Stomach (tissue), 4 donors: Measurements from ENCODE around the gene FLNA.

Experiments used
- POLR2A ChIP-seq, 4 donors: fragments of 450-650 bp; IDR thresholded peaks; one replicate each; pipeline ENCODE4 v1.6.1; 2016; ENCODE audit warnings: antibody characterized with exemption in 4 of 4, control low read depth in 2 of 4, mild to moderate bottlenecking in 1 of 4, moderate library complexity in 1 of 4
- POLR2AphosphoS5 ChIP-seq, 3 donors: sonication (generic); formaldehyde crosslinking; IDR thresholded peaks; one replicate each; pipeline ENCODE4 v1.6.1; 2016; ENCODE audit warnings: antibody characterized with exemption in 3 of 3
- TF ChIP-seq, protein P1 (sequence below), 7 experiments: fragments of 450-650 bp in 4 of 7; fragments of 200-600 bp in 3 of 7; sonication (generic) in 3 of 7; IDR thresholded peaks; one replicate each; pipeline ENCODE4 v1.5.1; 2016 to 2019; ENCODE audit warnings: antibody characterized with exemption in 7 of 7, control low read depth in 2 of 7, mild to moderate bottlenecking in 1 of 7

DNA sequence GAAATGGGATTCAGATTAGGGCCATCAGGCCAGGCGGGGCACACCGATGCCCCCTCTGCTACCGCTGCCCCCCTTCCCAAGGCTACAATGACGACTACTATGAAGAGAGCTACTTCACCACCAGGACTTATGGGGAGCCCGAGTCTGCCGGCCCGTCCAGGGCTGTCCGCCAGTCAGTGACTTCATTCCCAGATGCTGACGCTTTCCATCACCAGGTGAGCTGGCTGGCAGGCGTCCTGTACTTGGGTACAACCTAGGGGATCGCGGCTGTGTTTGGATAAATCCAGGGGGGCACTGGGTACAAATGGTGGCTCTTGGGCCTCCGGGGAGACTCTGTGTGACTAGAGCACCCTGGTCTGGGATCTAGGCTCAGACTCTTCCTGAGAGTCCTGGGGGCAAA is 5.7 kb upstream of the FLNA start:
- TF ChIP-seq POLR2AphosphoS5 (IDR thresholded peaks at IDR 0.05) (no peak), POLR2A (IDR thresholded peaks at IDR 0.05) (no peak)
- TF ChIP-seq, protein P1, sequence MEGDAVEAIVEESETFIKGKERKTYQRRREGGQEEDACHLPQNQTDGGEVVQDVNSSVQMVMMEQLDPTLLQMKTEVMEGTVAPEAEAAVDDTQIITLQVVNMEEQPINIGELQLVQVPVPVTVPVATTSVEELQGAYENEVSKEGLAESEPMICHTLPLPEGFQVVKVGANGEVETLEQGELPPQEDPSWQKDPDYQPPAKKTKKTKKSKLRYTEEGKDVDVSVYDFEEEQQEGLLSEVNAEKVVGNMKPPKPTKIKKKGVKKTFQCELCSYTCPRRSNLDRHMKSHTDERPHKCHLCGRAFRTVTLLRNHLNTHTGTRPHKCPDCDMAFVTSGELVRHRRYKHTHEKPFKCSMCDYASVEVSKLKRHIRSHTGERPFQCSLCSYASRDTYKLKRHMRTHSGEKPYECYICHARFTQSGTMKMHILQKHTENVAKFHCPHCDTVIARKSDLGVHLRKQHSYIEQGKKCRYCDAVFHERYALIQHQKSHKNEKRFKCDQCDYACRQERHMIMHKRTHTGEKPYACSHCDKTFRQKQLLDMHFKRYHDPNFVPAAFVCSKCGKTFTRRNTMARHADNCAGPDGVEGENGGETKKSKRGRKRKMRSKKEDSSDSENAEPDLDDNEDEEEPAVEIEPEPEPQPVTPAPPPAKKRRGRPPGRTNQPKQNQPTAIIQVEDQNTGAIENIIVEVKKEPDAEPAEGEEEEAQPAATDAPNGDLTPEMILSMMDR (IDR thresholded peaks at IDR 0.05): no peak
